Gastroesophageal sphincter (tissue), 4 donors: ENCODE data around the gene OR11A1. TPM values are rescaled to one million over a fixed set of nuclear protein-coding genes. Genes with fewer than 3 reads are reported as not detected.

Experiments used
- ATAC-seq: fragments of 150-250 bp; one replicate; pipeline ENCODE4 v1.9.1; 2016; ENCODE audit warnings: mild to moderate bottlenecking, moderate library complexity
- H3K27ac ChIP-seq, 4 donors: fragments of 200-600 bp; sonication (generic) in 3 of 4; 1 replicate in 3 of 4; 2 replicates in 1 of 4; pipeline ENCODE4 v1.5.1; 2016 to 2019
- H3K27me3 ChIP-seq: fragments of 200-600 bp; sonication (generic); one replicate; pipeline ENCODE4 v1.5.1; 2019
- H3K36me3 ChIP-seq, 2 donors: fragments of 200-600 bp; sonication (generic); one replicate each; pipeline ENCODE4 v1.5.1; 2019; ENCODE audit warnings: control low read depth in 1 of 2
- H3K4me1 ChIP-seq, 3 donors: fragments of 200-600 bp; sonication (generic); 1 replicate in 2 of 3; 2 replicates in 1 of 3; pipeline ENCODE4 v1.5.1; 2016 to 2019; ENCODE audit warnings: control low read depth in 2 of 3
- H3K4me3 ChIP-seq, 2 donors: fragments of 200-600 bp; sonication (generic); one replicate each; pipeline ENCODE4 v1.5.1; 2019; ENCODE audit warnings: mild to moderate bottlenecking in 1 of 2, moderate library complexity in 1 of 2
- H3K9me3 ChIP-seq, 3 donors: fragments of 200-600 bp; sonication (generic); one replicate each; pipeline ENCODE4 v1.5.1; 2017 to 2019; ENCODE audit warnings: control low read depth in 2 of 3
- EP300 ChIP-seq: sonication (generic); formaldehyde crosslinking; IDR thresholded peaks from one replicate; pipeline ENCODE4 v1.6.1; 2017; ENCODE audit warnings: antibody characterized with exemption, mild to moderate bottlenecking
- POLR2A ChIP-seq, 2 donors: fragments of 450-650 bp; IDR thresholded peaks; one replicate each; pipeline ENCODE4 v1.6.1; 2017; ENCODE audit warnings: antibody characterized with exemption in 2 of 2, mild to moderate bottlenecking in 2 of 2, moderate library complexity in 1 of 2
- POLR2AphosphoS5 ChIP-seq: sonication (generic); formaldehyde crosslinking; IDR thresholded peaks from one replicate; pipeline ENCODE4 v1.6.1; 2017; ENCODE audit warnings: antibody characterized with exemption
- WGBS, 2 donors: methylation state at CpG; one replicate each; pipeline ENCODE4 v1.1.5; 2018; ENCODE audit warnings: low coverage in 1 of 2; 5-methylcytosine and 5-hydroxymethylcytosine counted together
- total RNA-seq, 4 donors: library from RNA; depleted of rRNA; stranded (reverse); fragments of >200 nt; gene quantifications; one replicate each; pipeline ENCODE4 v1.1.0, GENCODE V29; 2016
- TF ChIP-seq, protein P1 (sequence below), 4 experiments: fragments of 200-600 bp in 2 of 4; fragments of 450-650 bp in 2 of 4; sonication (generic) in 1 of 4; IDR thresholded peaks; one replicate each; pipeline ENCODE4 v1.5.1; 2017 to 2019; ENCODE audit warnings: antibody characterized with exemption in 4 of 4, mild to moderate bottlenecking in 2 of 4, moderate library complexity in 2 of 4

Gene OR11A1
- total RNA-seq, 4 donors from 2014 or later = not detected

DNA sequence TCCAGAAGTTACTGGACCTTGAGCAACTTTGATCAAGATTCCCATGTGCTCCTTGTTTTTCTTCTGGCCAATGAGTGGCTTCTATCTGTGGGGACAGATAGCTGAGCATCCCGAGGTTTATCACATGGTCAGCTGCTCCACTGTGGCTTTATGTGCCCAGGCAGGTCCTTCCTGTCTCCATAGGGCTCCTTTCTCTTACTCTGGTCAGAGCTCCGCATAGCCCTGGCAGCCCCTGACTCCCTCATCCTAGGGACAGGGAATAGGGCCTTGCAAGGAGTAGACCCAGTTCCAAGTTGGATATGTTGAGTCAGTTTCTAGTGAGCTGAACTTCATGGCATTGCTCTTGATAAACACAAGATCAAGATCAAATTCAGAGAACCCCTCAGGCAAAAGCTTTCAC, 37.3 kb upstream of the OR11A1 start:
- Histone ChIP-seq H3K4me1 (no peaks in the 10 kb centered on the region), H3K4me3 (no peak overlapping the region), H3K36me3 (no peaks in the 10 kb centered on the region), H3K27me3 (peaks cover 21% of the 10 kb centered on the region), H3K9me3 (no peaks in the 10 kb centered on the region), H3K27ac (no peak overlapping the region)
- no peak for ATAC-seq
- TF ChIP-seq, protein P1, sequence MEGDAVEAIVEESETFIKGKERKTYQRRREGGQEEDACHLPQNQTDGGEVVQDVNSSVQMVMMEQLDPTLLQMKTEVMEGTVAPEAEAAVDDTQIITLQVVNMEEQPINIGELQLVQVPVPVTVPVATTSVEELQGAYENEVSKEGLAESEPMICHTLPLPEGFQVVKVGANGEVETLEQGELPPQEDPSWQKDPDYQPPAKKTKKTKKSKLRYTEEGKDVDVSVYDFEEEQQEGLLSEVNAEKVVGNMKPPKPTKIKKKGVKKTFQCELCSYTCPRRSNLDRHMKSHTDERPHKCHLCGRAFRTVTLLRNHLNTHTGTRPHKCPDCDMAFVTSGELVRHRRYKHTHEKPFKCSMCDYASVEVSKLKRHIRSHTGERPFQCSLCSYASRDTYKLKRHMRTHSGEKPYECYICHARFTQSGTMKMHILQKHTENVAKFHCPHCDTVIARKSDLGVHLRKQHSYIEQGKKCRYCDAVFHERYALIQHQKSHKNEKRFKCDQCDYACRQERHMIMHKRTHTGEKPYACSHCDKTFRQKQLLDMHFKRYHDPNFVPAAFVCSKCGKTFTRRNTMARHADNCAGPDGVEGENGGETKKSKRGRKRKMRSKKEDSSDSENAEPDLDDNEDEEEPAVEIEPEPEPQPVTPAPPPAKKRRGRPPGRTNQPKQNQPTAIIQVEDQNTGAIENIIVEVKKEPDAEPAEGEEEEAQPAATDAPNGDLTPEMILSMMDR (IDR thresholded peaks at IDR 0.05) = no peak
- TF ChIP-seq POLR2A (IDR thresholded peaks at IDR 0.05) (no peak), POLR2AphosphoS5 (no peak), EP300 (no peak)
- 33% methylated on average over 1 of the region's 2 CpGs; no CpG with 5 or more reads in 1 of the 2 donors for WGBS, 2 donors

GRCh38 chr6:29493261-29493660, 36.4 kb upstream of the OR11A1 start:
- H3K9me3 ChIP-seq = no peaks in the 10 kb centered on the region
- TF ChIP-seq POLR2AphosphoS5 (no peak), EP300 (no peak), POLR2A (IDR thresholded peaks at IDR 0.05) (no peak)
- TF ChIP-seq, protein P1 (IDR thresholded peaks at IDR 0.05) = no peak
- H3K4me3 ChIP-seq = no peak overlapping the region
- WGBS, 2 donors = 67% methylated on average over 2 of the region's 2 CpGs; no CpG with 5 or more reads in 1 of the 2 donors
- no peak for ATAC-seq
- H3K27ac ChIP-seq = no peak overlapping the region
- H3K36me3 ChIP-seq = no peaks in the 10 kb centered on the region
- peaks cover 21% of the 10 kb centered on the region for H3K27me3 ChIP-seq
- H3K4me1 ChIP-seq = no peaks in the 10 kb centered on the region

GRCh38 chr6:29491574-29491973, 34.7 kb upstream of the OR11A1 start:
- 71 to 75% methylated on average over 3 to 4 of the region's 4 CpGs for WGBS, 2 donors
- no peak for TF ChIP-seq POLR2A (IDR thresholded peaks at IDR 0.05)
- TF ChIP-seq EP300 = no peak
- no peak for TF ChIP-seq POLR2AphosphoS5
- TF ChIP-seq, protein P1 (IDR thresholded peaks at IDR 0.05) = no peak

GRCh38 chr6:29490552-29490951, 33.7 kb upstream of the OR11A1 start:
- Histone ChIP-seq H3K4me3 (no peak overlapping the region), H3K27ac (no peak overlapping the region), H3K27me3 (peaks cover 7% of the 10 kb centered on the region), H3K36me3 (no peaks in the 10 kb centered on the region), H3K9me3 (no peaks in the 10 kb centered on the region), H3K4me1 (no peaks in the 10 kb centered on the region)
- WGBS, 2 donors = 60 to 74% methylated on average over 2 of the region's 2 CpGs
- TF ChIP-seq, protein P1 (IDR thresholded peaks at IDR 0.05) = no peak
- TF ChIP-seq EP300 (no peak), POLR2AphosphoS5 (no peak), POLR2A (IDR thresholded peaks at IDR 0.05) (no peak)
- no peak for ATAC-seq

More at GRCh38 chr6:29491574-29491973, 34.7 kb upstream of the OR11A1 start:
- Histone ChIP-seq H3K27ac (no peak overlapping the region), H3K9me3 (no peaks in the 10 kb centered on the region), H3K4me1 (no peaks in the 10 kb centered on the region), H3K36me3 (no peaks in the 10 kb centered on the region), H3K4me3 (no peak overlapping the region), H3K27me3 (peaks cover 15% of the 10 kb centered on the region)
- ATAC-seq = no peak

- no peak overlapping the region for H3K4me3 ChIP-seq
- no peaks in the 10 kb centered on the region for H3K36me3 ChIP-seq
- no peak overlapping the region for H3K27ac ChIP-seq
- no peak for ATAC-seq
- no peaks in the 10 kb centered on the region for H3K9me3 ChIP-seq
- no peak for TF ChIP-seq EP300
- TF ChIP-seq, protein P1 (IDR thresholded peaks at IDR 0.05) = no peak
- TF ChIP-seq POLR2AphosphoS5 = no peak
- no peak for TF ChIP-seq POLR2A (IDR thresholded peaks at IDR 0.05)
- 85 to 93% methylated on average over 3 of the region's 3 CpGs for WGBS, 2 donors
- H3K27me3 ChIP-seq = peaks cover 3% of the 10 kb centered on the region
- H3K4me1 ChIP-seq = no peaks in the 10 kb centered on the region
Measured at GRCh38 chr6:29490055-29490454, 33.2 kb upstream of the OR11A1 start.
